GM18519 (cell line): ENCODE data around the gene EXOSC2.
A peak's percentile ranks its signal among the peaks of the same experiment; 100 is the strongest.
"Not testable (repeated sequence)": the region's sequence is repeated elsewhere in the genome, so short reads cannot be mapped to it uniquely, and the experiment has no call there.

Experiments used
- ATAC-seq: cut with Tn5 transposase; IDR thresholded peaks from one replicate; pipeline ENCODE4 v1.9.1; 2021; ENCODE audit warnings: mild to moderate bottlenecking, moderate library complexity; ENCODE audit not compliant: unreplicated experiment, low FRiP score

EXOSC2 gene

GRCh38 chr9:130666393-130667119 lies 27.0 kb upstream of the EXOSC2 start:
- no peak for ATAC-seq

DNA sequence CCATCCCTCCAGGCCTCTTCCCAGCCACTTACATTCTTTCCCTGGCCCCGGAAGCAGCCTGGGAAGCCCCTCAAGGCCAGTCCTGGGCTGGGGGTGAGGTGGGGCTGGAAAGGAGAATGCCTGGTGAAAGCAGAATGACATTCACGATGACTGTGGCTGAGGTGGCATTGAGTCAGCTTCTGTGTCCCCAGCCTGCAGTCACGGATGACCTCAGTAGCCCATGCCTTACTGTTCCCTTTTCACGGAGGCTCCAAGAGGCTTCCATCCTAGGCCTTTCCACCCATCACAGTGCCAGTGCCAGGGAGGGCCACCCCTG lies 26.5 kb upstream of the EXOSC2 start:
- no peak for ATAC-seq

- no peak for ATAC-seq
These were observed 25.4 kb upstream of the EXOSC2 start for GRCh38 chr9:130668196-130668595.

GRCh38 chr9:130668659-130669058 lies 24.9 kb upstream of the EXOSC2 start:
- no peak for ATAC-seq

GRCh38 chr9:130669965-130670364 lies 23.6 kb upstream of the EXOSC2 start:
- ATAC-seq = no peak

- no peak for ATAC-seq
These were observed 22.9 kb upstream of the EXOSC2 start for GRCh38 chr9:130670644-130671043.

DNA sequence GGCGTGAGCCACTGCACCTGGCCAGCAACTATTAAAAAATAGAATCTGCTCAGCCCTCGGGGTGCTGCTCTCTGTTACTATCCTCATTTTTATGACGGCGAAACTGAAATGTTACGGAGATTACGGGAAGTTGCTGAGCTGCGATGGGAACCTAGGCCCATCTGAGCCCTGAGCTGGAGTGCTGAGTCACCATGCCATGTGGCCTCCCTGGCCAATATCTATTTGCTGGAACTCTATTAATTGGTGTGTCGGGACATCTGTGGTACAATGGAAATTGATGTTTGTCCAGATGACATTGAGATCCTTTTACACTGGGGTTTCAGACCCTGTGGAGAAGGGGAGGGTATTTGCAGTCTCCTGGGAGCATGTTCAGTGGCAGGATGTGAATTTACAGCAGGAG lies 21.1 kb upstream of the EXOSC2 start:
- no peak for ATAC-seq

GRCh38 chr9:130672933-130673615 lies 20.5 kb upstream of the EXOSC2 start:
- no peak for ATAC-seq

GRCh38 chr9:130675396-130675795 lies 18.2 kb upstream of the EXOSC2 start:
- no peak for ATAC-seq

- ATAC-seq = no peak
These were observed 16.3 kb upstream of the EXOSC2 start for GRCh38 chr9:130677252-130677651.

DNA sequence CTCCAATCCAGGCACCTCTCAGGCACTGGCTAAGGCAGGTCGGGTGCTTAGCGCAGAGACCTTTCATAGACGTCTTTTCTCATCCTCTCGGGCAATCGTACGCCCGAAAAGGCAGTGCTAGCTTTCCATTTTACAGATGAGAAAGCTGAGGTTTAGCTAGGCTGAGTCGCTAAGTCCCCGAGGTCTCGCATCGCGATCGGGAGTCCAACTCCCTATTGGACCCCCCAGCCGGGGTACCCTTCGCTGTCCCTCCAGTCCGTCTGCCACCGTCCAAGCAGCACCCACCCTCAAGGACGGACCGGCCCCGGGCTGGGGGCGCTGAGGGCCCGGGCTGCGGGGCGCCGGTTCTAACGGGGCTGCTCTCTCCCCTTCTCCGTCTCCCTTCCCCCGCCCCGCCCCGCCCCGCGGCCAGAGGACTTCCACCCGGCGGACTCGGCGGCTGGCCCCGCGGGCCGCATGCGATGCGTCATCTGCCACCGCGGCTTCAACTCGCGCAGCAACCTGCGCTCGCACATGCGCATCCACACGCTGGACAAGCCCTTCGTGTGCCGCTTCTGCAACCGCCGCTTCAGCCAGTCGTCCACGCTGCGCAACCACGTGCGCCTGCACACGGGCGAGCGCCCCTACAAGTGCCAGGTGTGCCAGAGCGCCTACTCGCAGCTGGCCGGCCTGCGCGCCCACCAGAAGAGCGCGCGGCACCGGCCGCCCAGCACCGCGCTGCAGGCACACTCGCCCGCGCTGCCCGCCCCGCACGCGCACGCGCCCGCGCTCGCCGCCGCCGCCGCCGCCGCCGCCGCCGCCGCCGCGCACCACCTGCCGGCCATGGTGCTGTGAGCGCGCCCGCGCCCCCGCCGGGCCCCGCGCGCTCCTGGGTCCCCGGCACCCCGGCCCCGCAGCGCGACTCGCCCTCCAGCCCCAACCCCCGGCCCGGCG lies 12.5 kb upstream of the EXOSC2 start:
- peak; percentile 44 for ATAC-seq

DNA sequence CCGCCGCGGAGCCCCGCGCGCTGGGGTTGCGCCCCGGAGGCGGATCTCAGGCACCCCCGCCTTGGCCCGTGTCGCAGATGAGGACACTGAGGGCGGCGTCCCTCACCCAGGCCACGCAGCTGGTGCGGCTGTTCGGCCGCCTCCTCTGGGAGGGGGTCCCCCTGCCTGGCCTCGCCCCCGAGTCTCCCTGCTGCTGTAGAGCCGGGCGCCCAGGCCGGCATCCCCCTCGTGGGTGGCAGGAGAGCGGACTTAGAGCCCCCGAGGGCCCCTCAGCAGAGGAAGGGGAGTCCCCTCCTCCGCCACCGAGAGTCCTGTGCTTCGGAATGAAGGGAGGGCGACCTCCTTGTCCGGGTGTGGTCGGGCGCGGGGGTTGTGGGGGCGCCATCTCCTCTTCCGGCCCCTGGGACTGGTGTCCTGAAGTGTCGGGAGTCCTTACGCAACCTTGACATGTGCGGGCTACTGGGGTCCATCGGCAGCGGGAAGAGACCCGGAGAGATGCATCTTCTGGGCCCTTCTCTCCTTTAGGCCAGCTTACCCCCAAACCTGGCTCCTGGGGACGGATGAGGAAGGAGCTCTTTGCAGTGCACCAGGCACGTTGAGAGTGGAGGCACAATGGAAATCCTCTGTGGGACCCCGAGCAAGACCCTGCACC lies 11.7 kb upstream of the EXOSC2 start:
- peak; percentile 25 for ATAC-seq

DNA sequence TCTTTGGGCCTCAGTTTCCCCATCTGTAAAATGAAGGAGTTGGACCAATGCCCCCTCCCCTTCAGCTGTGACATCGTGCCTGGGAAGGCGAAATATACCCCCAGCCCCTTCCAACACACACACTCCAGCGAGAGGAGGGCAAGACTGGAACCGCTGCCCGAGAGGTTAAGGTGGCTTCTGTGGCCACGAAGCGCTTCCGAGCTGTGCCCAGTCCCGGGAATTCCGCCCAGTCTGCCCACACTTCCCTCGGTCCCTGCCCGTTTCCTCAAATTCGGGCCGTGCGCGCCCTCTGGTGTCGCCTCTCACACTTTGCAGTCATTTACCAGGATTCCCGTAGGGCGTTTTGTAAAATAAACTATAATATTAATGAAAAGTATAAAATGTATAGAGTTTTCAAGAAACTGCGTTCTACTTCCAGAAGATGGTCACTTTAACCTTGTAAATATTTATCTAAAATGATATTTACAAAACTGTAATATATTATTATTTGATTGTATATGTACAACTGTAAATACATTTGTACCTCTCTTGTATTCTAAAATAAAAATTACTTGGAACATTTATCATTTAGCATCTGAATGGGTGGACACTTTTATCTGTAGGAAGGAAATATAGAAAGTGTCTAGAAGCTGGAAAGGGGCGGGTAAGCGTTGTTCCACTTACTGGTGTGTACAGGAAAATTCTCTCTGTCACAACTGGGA lies 11.0 kb upstream of the EXOSC2 start:
- no peak for ATAC-seq

- ATAC-seq = no peak
These were observed 8.5 kb upstream of the EXOSC2 start for GRCh38 chr9:130685104-130685503.

DNA sequence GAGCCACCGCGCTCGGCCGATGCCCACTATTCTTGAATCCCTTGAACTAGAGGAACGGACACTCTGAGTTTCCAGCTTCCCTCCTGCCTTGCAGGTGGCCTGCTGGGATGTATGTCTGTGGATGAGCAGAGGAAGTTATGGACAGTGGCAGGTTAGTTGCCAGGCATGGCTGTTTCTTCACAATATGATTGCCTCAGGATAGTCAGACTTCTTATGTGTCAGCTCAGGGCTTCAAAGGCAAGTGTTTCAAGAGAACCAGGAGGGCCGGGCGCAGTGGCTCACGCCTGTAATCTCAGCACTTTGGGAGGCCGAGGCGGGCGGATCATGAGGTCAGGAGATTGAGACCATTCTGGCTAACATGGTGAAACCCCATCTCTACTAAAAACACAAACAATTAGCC lies 7.6 kb upstream of the EXOSC2 start:
- not testable (repeated sequence) for ATAC-seq

DNA sequence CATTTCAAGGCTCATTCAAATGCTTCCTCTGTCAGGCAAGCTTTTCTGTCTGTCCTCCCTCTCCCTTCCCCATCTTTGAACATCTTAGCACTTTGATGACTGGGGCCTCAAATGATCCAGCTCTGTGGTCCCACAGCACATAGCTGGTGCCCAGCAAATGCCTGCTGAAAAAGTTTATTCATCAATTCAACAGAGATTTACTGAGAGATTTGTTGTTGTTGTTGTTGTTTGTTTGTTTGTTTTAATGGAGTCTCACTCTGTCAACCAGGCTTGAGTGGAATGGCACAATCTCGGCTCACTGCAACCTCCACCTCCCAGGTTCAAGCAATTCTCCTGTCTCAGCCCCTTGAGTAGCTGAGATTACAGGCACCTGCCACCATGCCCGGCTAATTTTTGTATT lies 6.0 kb upstream of the EXOSC2 start:
- ATAC-seq = no peak

GRCh38 chr9:130688072-130688471 lies 5.5 kb upstream of the EXOSC2 start:
- ATAC-seq = no peak

DNA sequence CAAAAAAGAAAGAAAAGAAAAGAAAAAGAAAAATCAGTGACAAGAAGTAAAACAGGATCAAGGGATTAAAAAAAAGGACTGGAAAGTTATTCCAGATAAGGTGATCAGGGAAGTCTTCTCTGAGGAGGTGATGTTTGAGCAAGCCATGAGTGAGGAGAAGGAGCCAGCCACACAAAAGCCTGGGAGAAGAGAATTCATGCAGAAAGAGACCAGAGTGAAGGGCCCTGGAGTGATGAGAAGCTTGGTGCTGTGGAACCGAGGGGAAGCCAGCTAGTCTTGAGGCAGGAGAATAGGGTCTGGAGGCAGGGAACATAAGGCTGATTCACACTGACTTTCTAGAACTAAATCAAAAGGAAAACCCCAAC lies 4.0 kb upstream of the EXOSC2 start:
- ATAC-seq = no peak

DNA sequence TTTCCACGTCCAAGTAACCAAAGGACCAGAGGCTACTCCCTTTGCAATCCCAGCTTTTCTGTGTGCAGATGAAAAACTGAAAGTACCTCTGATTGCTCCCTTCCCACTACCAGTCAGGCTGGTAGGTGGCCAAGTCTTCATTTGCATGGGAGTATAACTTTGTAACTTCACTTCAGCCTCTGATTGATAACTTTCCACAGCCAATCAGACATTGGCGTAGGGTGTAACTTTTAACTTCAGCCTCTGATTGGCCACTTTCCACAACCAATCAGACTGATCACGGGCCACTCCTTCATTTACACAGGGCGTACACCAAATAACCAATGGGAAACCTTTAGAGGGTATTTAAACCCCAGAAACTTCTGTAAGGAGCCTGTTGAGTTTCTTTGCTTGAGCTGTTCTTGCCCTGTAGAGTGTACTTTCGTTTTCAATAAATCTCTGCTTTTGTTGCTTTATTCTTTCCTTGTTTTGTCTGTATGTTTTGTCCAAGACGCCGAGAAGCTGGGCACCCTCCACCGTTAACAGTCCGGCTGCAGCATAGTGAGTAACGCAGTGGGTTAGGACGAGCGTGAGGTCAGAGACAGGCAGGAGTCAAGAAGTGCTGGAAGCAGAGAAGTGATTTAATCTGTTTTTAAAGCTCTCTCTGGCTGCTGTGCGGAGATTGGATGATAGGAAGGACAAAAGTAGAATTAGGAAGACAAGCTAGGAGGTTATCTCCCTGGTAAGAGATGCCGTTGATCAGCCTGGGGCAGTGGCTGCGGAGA lies 3.5 kb upstream of the EXOSC2 start:
- no peak for ATAC-seq

- no peak for ATAC-seq
These were observed 1.3 kb upstream of the EXOSC2 start for GRCh38 chr9:130692321-130692720.
